Measurements from ENCODE around the gene CDK4.

CDK4 gene

DNA sequence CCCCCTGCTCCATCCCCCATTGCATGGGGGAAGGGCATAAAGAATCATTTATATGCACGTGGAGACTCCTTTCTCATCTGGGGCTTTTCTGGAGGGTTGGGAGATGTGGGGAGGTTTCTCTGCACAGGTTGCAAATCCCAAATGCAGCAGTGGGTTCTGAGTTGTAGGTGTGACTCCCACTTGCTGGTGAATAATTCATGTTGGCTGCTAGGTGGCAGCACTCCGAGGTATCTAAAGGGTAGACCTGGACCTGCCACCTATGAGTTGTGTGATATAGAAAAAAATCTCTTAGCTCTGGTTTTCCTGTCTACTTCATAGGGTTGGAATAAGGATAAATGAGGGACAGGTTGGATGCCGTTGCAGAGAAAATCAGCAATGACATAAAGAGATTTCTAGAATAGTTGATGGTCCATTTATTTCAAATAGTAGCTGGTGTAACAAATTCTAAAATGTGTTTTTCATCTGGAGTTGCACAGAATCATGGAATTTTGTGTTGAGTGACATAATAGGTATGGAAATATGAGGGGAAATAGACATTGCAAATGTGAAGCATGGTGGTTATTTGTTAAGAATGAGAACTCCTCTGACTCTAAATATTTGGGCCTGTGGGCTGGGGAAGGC lies 7.4 kb upstream of the CDK4 start:
- POLR2A ChIA-PET: interaction anchor here (1.2 to 3.6 kb wide), 4 partner anchors 8 to 24 kb away, joined by 3 to 17 read pairs (median 7); partner anchors contain the start of genes CYP27B1, EEF1AKMT3, METTL1 and TSFM
- no peak for DNase-seq (ENCODE audit: extremely low spot score)
- CTCF ChIA-PET: interaction anchor here (0.6 to 2.0 kb wide), 7 partner anchors 9 to 146 kb away, joined by 3 to 8 read pairs (median 3); partner anchors contain the start of genes CYP27B1, EEF1AKMT3, METTL1 and TSFM
- TF ChIP-seq ELF4 (IDR thresholded peaks at IDR 0.05): no peak
- no peak for TF ChIP-seq SUZ12 (IDR thresholded peaks at IDR 0.05)
- no peak for TF ChIP-seq LEF1 (IDR thresholded peaks at IDR 0.05; ENCODE audit: borderline replicate concordance)
- TF ChIP-seq ZNF384 (IDR thresholded peaks at IDR 0.05): no peak
- TF ChIP-seq L3MBTL2 (conservative IDR thresholded peaks at IDR 0.05): no peak
- TF ChIP-seq ARNT (IDR thresholded peaks at IDR 0.05): no peak
- TF ChIP-seq TARDBP (IDR thresholded peaks at IDR 0.05): no peak
- TF ChIP-seq FOXM1 (IDR thresholded peaks at IDR 0.05; ENCODE audit: borderline replicate concordance): no peak
- TF ChIP-seq FOXA1 (IDR thresholded peaks at IDR 0.05): no peak
- TF ChIP-seq FOXK2 (IDR thresholded peaks at IDR 0.05): no peak
- TF ChIP-seq CTBP1 (IDR thresholded peaks at IDR 0.05; ENCODE audit: borderline replicate concordance): no peak

DNA sequence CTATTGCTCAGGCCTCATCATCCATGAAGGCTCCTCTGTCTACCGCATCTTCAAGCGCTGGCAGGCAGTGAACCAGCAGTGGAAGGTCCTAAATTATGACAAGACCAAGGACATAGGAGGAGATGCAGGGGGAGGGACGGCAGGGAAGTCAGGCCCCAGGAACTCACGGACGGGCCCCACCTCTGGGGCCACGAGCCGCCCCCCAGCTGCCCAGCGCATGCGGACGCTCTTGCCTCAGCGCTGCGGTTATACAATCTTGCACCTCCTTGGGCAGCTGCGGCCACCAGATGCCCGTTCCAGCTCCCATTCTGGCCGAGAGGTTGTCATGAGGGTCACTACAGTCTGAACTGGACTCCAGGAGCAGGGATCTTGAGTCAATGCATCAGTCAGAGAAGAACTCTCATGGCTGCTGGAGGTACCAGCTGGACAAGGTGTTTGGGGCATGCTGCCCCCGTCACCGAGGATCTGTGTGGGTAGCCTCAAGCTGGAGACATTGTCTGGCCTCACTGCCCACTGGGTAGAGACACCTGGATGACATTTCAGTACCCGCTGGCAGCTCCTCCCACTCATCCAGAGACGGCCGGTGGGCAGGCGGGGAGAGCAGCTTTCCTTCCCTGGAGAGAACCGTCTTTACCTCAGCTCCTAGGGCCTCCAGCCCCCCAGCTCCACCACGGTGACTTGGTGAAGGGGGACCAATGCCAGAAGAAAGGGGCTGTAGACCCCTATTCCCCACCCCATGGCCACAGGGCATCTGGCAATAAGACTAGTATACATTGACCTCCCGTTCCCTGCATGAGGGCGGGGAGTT lies 6.6 kb upstream of the CDK4 start:
- ChIA-PET POLR2A (interaction anchor here (1.2 to 3.6 kb wide), 4 partner anchors 9 to 24 kb away, joined by 3 to 17 read pairs (median 7); partner anchors contain the start of genes CYP27B1, EEF1AKMT3, METTL1 and TSFM), CTCF (interaction anchor here (1.2 to 2.0 kb wide), 3 partner anchors 9 to 19 kb away, joined by 3 to 8 read pairs (median 4); partner anchors contain the start of genes CYP27B1, EEF1AKMT3 and METTL1)
- TF ChIP-seq ZNF384 (IDR thresholded peaks at IDR 0.05) (no peak), NFRKB (IDR thresholded peaks at IDR 0.05) (no peak), TARDBP (IDR thresholded peaks at IDR 0.05) (no peak), LEF1 (IDR thresholded peaks at IDR 0.05; ENCODE audit: borderline replicate concordance) (no peak), ELF4 (IDR thresholded peaks at IDR 0.05) (no peak), FOXA1 (IDR thresholded peaks at IDR 0.05) (no peak), FOXM1 (IDR thresholded peaks at IDR 0.05; ENCODE audit: borderline replicate concordance) (no peak), CTBP1 (IDR thresholded peaks at IDR 0.05; ENCODE audit: borderline replicate concordance) (no peak), FOXK2 (IDR thresholded peaks at IDR 0.05) (no peak), SUZ12 (IDR thresholded peaks at IDR 0.05) (no peak), HDGF (IDR thresholded peaks at IDR 0.05; ENCODE audit: borderline replicate concordance) (no peak), SP1 (IDR thresholded peaks at IDR 0.05) (no peak), L3MBTL2 (conservative IDR thresholded peaks at IDR 0.05) (no peak), BHLHE40 (IDR thresholded peaks at IDR 0.05; ENCODE audit: borderline replicate concordance) (no peak), ARNT (IDR thresholded peaks at IDR 0.05) (no peak)
- TF ChIP-seq, protein P1, sequence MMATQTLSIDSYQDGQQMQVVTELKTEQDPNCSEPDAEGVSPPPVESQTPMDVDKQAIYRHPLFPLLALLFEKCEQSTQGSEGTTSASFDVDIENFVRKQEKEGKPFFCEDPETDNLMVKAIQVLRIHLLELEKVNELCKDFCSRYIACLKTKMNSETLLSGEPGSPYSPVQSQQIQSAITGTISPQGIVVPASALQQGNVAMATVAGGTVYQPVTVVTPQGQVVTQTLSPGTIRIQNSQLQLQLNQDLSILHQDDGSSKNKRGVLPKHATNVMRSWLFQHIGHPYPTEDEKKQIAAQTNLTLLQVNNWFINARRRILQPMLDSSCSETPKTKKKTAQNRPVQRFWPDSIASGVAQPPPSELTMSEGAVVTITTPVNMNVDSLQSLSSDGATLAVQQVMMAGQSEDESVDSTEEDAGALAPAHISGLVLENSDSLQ (IDR thresholded peaks at IDR 0.05): no peak
- no peak for DNase-seq (ENCODE audit: extremely low spot score)

DNA sequence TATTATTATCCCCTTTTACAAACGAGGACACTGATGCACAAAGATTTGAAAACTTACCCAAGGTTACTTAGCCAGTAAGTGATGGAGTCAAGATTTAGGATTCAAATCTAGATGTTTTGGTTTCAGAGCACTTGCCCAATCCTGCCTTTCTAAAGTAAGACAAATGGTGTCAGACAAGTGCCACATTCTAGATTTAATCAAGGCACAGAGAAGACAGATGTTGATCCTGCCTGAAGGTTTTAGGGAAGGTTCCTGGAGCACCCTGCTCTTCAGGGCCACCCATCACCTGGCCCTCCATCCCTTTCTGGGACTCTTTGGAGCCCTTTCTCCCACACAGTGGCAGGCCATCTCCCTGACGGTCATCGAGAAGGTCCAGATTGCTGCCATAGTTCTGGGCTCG lies 5.7 kb upstream of the CDK4 start:
- CTCF ChIA-PET: no interaction called here
- TF ChIP-seq L3MBTL2 (conservative IDR thresholded peaks at IDR 0.05): no peak
- no peak for TF ChIP-seq LEF1 (IDR thresholded peaks at IDR 0.05; ENCODE audit: borderline replicate concordance)
- no peak for TF ChIP-seq FOXA1 (IDR thresholded peaks at IDR 0.05)
- no peak for TF ChIP-seq NFRKB (IDR thresholded peaks at IDR 0.05)
- no peak for TF ChIP-seq TARDBP (IDR thresholded peaks at IDR 0.05)
- no peak for TF ChIP-seq SUZ12 (IDR thresholded peaks at IDR 0.05)
- no peak for TF ChIP-seq FOXK2 (IDR thresholded peaks at IDR 0.05)
- no peak for TF ChIP-seq ARNT (IDR thresholded peaks at IDR 0.05)
- TF ChIP-seq SP1 (IDR thresholded peaks at IDR 0.05): no peak
- no peak for TF ChIP-seq CTBP1 (IDR thresholded peaks at IDR 0.05; ENCODE audit: borderline replicate concordance)
- TF ChIP-seq FOXM1 (IDR thresholded peaks at IDR 0.05; ENCODE audit: borderline replicate concordance): no peak
- TF ChIP-seq, protein P1 (IDR thresholded peaks at IDR 0.05): no peak
- TF ChIP-seq ZNF384 (IDR thresholded peaks at IDR 0.05): no peak
- TF ChIP-seq BHLHE40 (IDR thresholded peaks at IDR 0.05; ENCODE audit: borderline replicate concordance): no peak
- TF ChIP-seq HDGF (IDR thresholded peaks at IDR 0.05; ENCODE audit: borderline replicate concordance): no peak
- POLR2A ChIA-PET: no interaction called here
- no peak for DNase-seq (ENCODE audit: extremely low spot score)

DNA sequence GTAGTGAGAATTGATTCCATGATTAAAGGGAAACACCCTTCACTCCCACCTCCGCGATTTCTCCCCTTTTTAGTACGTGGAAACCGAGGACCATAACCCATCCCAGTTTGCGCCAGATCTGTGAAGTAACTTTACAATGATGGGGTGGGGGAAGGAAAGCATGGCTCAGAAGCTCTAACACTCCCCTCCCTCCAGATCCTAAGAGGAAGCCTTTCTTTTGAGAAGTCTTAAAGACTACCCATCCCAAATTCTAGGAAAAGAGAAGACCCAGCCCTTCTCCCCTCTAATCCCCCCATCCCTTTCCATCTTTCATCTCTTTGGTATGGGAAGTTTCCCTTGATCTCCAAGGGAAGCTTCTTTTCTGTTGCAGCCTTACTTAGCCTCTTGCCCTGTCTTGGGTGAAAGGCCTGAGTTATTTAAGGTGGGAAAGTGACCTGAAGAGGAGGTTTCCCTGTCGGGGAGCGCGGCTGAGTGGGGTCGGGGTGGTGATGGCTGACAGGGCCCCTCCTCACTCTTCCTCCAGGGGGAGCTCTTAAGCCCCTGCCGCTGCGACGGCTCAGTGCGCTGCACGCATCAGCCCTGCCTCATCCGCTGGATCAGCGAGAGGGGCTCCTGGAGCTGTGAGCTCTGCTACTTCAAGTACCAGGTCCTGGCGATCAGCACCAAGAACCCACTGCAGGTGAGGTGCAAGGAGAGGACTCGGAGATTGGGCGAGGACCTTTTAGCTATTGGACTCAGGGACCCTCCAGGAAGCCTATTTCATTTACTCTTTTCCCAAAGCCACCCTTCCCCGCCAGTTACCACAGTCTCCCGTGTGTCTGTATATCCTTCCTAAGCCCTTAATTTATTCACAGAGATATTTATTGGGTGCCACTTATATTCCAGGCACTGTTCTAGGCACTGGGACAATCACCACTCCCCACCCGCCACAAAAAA lies 4.6 kb upstream of the CDK4 start:
- TF ChIP-seq, protein P1 (IDR thresholded peaks at IDR 0.05): peak; percentile 53
- TF ChIP-seq FOXA1 (IDR thresholded peaks at IDR 0.05) (no peak), BHLHE40 (IDR thresholded peaks at IDR 0.05; ENCODE audit: borderline replicate concordance) (no peak)

More for the DNA sequence above, 4.6 kb upstream of the CDK4 start:
- POLR2A ChIA-PET: interaction anchor here (0.6 to 2.0 kb wide), 6 partner anchors 9 to 26 kb away, joined by 3 to 14 read pairs (median 6); partner anchors contain the start of genes EEF1AKMT3, METTL1, TSFM and TSPAN31
- CTCF ChIA-PET: interaction anchor here (0.6 to 1.8 kb wide), 13 partner anchors 10 to 322 kb away, joined by 3 to 17 read pairs (median 3); partner anchors contain the start of genes CYP27B1, EEF1AKMT3 and TSPAN31
- peak; percentile 78 for DNase-seq (ENCODE audit: extremely low spot score)

Data from HEK293T (cell line).